GM19238 (cell line): ENCODE results near the gene IQCM.

Experiments
- DNase-seq: peaks from one replicate; pipeline ENCODE4 v3.0.0; 2011; ENCODE audit warnings: low spot score; ENCODE audit not compliant: insufficient read length

The IQCM gene

GRCh38 chr4:149711593-149712365 is 103.9 kb downstream of the IQCM start:
- DNase-seq, result no peak

GRCh38 chr4:149709640-149710039 is 106.0 kb downstream of the IQCM start:
- no peak for DNase-seq

- DNase-seq, result no peak
These were observed 107.0 kb downstream of the IQCM start for GRCh38 chr4:149708513-149709130.

GRCh38 chr4:149707862-149708261 is 107.8 kb downstream of the IQCM start:
- no peak for DNase-seq

GRCh38 chr4:149706942-149707341 is 108.7 kb downstream of the IQCM start:
- no peak for DNase-seq

GRCh38 chr4:149702414-149703293 is 113.0 kb downstream of the IQCM start:
- no peak for DNase-seq

GRCh38 chr4:149701435-149702156 is 114.0 kb downstream of the IQCM start:
- DNase-seq, result no peak

GRCh38 chr4:149700272-149700671 is 115.4 kb downstream of the IQCM start:
- DNase-seq, result no peak

- DNase-seq, result no peak
These were observed 116.0 kb downstream of the IQCM start for GRCh38 chr4:149699642-149700041.

- DNase-seq, result no peak
These were observed 124.9 kb downstream of the IQCM start for GRCh38 chr4:149690726-149691125.

GRCh38 chr4:149684516-149684915 is 131.1 kb downstream of the IQCM start:
- DNase-seq, result no peak

GRCh38 chr4:149676076-149676475 is 139.6 kb downstream of the IQCM start:
- DNase-seq, result no peak

- DNase-seq, result no peak
These were observed 169.9 kb downstream of the IQCM start for GRCh38 chr4:149645790-149646189.

GRCh38 chr4:149638073-149638472 is 177.6 kb downstream of the IQCM start:
- no peak for DNase-seq

GRCh38 chr4:149634368-149634767 is 181.3 kb downstream of the IQCM start:
- no peak for DNase-seq

- no peak for DNase-seq
These were observed 184.0 kb downstream of the IQCM start for GRCh38 chr4:149631629-149632028.

- no peak for DNase-seq
These were observed 185.6 kb downstream of the IQCM start for GRCh38 chr4:149630064-149630463.

- no peak for DNase-seq
These were observed 209.9 kb downstream of the IQCM start for GRCh38 chr4:149605601-149606378.

GRCh38 chr4:149604827-149605226 is 210.8 kb downstream of the IQCM start:
- no peak for DNase-seq

- no peak for DNase-seq
These were observed 220.1 kb downstream of the IQCM start for GRCh38 chr4:149595500-149595899.

- no peak for DNase-seq
These were observed 225.8 kb downstream of the IQCM start for GRCh38 chr4:149589826-149590225.
